ENCODE results near the gene TMEM135. TPM values are rescaled to one million over a fixed set of nuclear protein-coding genes. Genes with fewer than 3 reads are reported as not detected.

The TMEM135 gene
- 10 to 100 TPM; 12.2 to 27.9 (median 18.8) TPM for total RNA-seq
- long read RNA-seq, partial matches to known transcripts = 0 of 2 reads
- long read RNA-seq, other reads (novel, unspliced or antisense) = 1 of 2 reads

DNA sequence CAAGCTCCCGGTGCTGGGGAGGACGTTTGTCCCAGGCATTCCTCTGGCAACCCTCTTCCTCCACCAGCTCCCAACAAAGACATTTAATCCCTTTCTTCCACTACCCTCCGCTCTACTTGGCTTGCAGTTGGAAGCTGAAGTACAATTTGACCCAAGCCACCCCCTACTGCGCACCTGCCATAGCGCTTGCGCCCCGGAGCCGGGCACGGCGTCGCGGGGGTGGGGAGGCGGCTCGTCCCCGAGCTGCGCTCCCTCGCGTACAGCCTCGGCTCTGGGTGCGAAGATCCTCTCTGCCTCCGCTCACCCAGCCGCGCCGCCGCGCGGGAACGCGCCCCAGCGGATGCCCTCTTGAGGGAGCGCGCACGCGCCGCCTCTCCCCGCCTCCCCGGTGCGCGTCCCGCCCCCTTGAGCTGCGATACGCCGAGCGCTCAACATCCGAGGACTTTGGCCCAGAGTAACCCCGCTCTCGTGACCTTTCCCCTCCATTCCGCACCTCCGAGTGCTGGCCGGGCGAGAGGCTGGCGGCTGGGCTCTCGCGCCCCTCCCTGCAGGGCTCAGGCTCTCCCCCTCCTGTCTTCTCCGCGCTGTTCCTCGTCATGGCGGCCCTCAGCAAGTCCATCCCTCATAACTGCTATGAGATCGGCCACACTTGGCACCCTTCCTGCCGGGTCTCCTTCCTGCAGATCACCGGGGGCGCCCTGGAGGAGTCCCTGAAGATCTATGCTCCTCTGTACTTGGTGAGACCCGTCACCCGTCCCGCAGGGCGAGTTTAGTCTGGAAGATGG is at the start of gene TMEM135:
TSS of gene TMEM135 (plus strand) at position 485 of the 785 bp plus-strand sequence. CDS start at position 597, 112 bp downstream.
- Histone ChIP-seq H3K9me3 (no peaks in the 10 kb centered on the region), H3K27me3 (no peaks in the 10 kb centered on the region), H3K4me3 (peak within 1 kb of the TSS; percentile 53 to 75 (median 69)), H3K4me1 (peaks cover 0 to 22% (median 0%) of the 10 kb centered on the region in 4 donors), H3K27ac (peak within 1 kb of the TSS; percentile 77 to 91 (median 89)), H3K36me3 (no peaks in the 10 kb centered on the region)
- intact Hi-C loops (cut with DNase I) = no loop called here
- DNase-seq (peak; percentile 97 to 98 (median 98)), ATAC-seq (peak; percentile 96 to 99 (median 98))
- peak; percentile 88 for TF ChIP-seq POLR2A (IDR thresholded peaks at IDR 0.05)
- no peak for TF ChIP-seq CTCF (IDR thresholded peaks at IDR 0.05)
- 1% methylated on average over 14 of the region's 66 CpGs for WGBS (ENCODE audit: insufficient coverage, low coverage, low lambda C conversion rate, missing lambda C conversion rate)

GRCh38 chr11:86988351-86988881 is 49.3 kb upstream of the TMEM135 start:
- Histone ChIP-seq H3K4me1 (peaks cover 0 to 6% (median 0%) of the 10 kb centered on the region in 4 donors), H3K36me3 (no peaks in the 10 kb centered on the region), H3K27me3 (no peaks in the 10 kb centered on the region), H3K9me3 (no peaks in the 10 kb centered on the region), H3K27ac (no peak overlapping the region), H3K4me3 (no peak overlapping the region)
- 60% methylated on average over 4 of the region's 4 CpGs for WGBS (ENCODE audit: insufficient coverage, low coverage, low lambda C conversion rate, missing lambda C conversion rate)
- DNase-seq (no peak), ATAC-seq (peak in 3 of 4 donors; percentile 43 to 80 (median 76))
- TF ChIP-seq CTCF (IDR thresholded peaks at IDR 0.05) = no peak
- TF ChIP-seq POLR2A (IDR thresholded peaks at IDR 0.05) = no peak
- intact Hi-C loops (cut with DNase I) = no loop called here

DNA sequence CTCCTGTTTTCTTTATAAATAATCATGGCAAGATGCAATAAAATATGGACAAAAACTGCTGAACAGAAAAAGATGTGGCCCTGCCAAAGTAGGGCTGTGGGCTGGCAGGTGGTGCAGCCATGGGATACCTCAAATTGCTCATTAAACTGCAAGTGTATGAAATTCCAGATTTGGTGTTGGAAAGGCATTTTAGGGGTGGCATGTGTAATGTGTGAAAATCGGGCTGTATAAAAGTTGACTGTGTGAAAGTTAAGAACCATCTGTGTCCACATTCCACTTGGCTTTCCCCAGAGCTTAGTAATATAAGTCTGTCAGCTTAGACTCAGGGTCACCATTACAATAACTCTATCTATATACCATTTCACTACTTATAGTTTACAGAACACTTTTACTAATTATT is 47.7 kb upstream of the TMEM135 start:
- no CpG with 5 or more reads among the region's 1 CpG for WGBS (ENCODE audit: insufficient coverage, low coverage, low lambda C conversion rate, missing lambda C conversion rate)
- Histone ChIP-seq H3K27ac (no peak overlapping the region), H3K36me3 (no peaks in the 10 kb centered on the region), H3K4me3 (no peak overlapping the region), H3K4me1 (no peaks in the 10 kb centered on the region), H3K9me3 (no peaks in the 10 kb centered on the region), H3K27me3 (no peaks in the 10 kb centered on the region)
- intact Hi-C loops (cut with DNase I) = no loop called here
- DNase-seq (no peak), ATAC-seq (no peak)
- TF ChIP-seq POLR2A (IDR thresholded peaks at IDR 0.05) = no peak
- no peak for TF ChIP-seq CTCF (IDR thresholded peaks at IDR 0.05)

DNA sequence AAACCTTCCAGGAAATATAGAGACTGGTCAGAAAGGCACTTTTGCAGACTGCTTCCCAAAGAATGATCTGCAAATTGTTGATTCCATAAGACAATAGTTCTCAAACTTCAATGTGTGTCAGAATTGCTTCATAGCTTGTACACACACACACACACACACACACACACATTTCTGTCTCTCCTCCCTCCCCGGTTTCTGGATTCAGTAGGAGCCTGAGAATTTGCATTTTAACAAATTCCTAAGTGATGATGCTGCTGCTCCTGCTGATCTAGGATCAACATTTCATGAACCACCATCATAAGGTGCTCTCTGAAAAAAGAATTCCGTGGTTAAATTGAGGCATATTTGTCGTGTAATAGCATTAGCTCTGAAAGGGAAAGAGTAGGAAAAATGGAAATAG is 47.2 kb upstream of the TMEM135 start:
- intact Hi-C loops (cut with DNase I) = no loop called here
- Histone ChIP-seq H3K4me3 (no peak overlapping the region), H3K27me3 (no peaks in the 10 kb centered on the region), H3K4me1 (no peaks in the 10 kb centered on the region), H3K27ac (no peak overlapping the region), H3K9me3 (no peaks in the 10 kb centered on the region), H3K36me3 (no peaks in the 10 kb centered on the region)
- no peak for ATAC-seq
- 57% methylated on average over 3 of the region's 3 CpGs for WGBS (ENCODE audit: insufficient coverage, low coverage, low lambda C conversion rate, missing lambda C conversion rate)
- DNase-seq = no peak
- TF ChIP-seq CTCF (IDR thresholded peaks at IDR 0.05) (no peak), POLR2A (IDR thresholded peaks at IDR 0.05) (no peak)

All from right lobe of liver (tissue), 6 donors.